ENCODE measurements around the gene LIPT2. TPM values are rescaled to one million over a fixed set of nuclear protein-coding genes. Genes with fewer than 3 reads are reported as not detected.

LIPT2 gene
- total and polyA plus RNA-seq, 4 donors = 2.3 to 7.9 (median 5.9) TPM

- 12% methylated on average over 1 of the region's 1 CpG for WGBS
- Histone ChIP-seq H3K36me3 (ENCODE audit: control insufficient read depth in 4 of 4, insufficient read depth in 3 of 4, low read depth in 1 of 4, low read length in 3 of 4) (no peaks in the 10 kb centered on the region), H3K27ac (ENCODE audit: low read depth in 1 of 2, low read length in 2 of 2) (no peak overlapping the region), H3K9ac (ENCODE audit: low read depth in 1 of 2, low read length in 2 of 2) (no peak overlapping the region), H3K4me1 (ENCODE audit: control insufficient read depth in 4 of 4, insufficient read depth in 4 of 4, low read length in 3 of 4) (peaks cover 0 to 2% (median 0%) of the 10 kb centered on the region in 4 donors), H3K9me3 (ENCODE audit: control insufficient read depth in 4 of 4, low read length in 3 of 4) (no peaks in the 10 kb centered on the region), H3K4me3 (ENCODE audit: low read depth in 1 of 3, low read length in 3 of 3) (no peak overlapping the region), H3K27me3 (ENCODE audit: control insufficient read depth in 4 of 4, insufficient read depth in 4 of 4, low read length in 3 of 4) (no peaks in the 10 kb centered on the region)
- TF ChIP-seq YY1 (IDR thresholded peaks at IDR 0.05) = no peak
- no peak for TF ChIP-seq FOXA1 (IDR thresholded peaks at IDR 0.05)
- no peak for TF ChIP-seq GABPA (IDR thresholded peaks at IDR 0.05 in 1 of 2, conservative IDR thresholded peaks at IDR 0.05 in 1 of 2)
- TF ChIP-seq RAD21 (IDR thresholded peaks at IDR 0.05) = no peak
- TF ChIP-seq HNF4G (IDR thresholded peaks at IDR 0.05) = no peak
- no peak for TF ChIP-seq FOXA2 (IDR thresholded peaks at IDR 0.05)
- TF ChIP-seq REST (IDR thresholded peaks at IDR 0.05) = no peak
- DNase-seq (ENCODE audit: low spot score) = no peak
Measured at GRCh38 chr11:74474316-74474715, 19.2 kb downstream of the LIPT2 start.

- DNase-seq (ENCODE audit: low spot score) = no peak
- Histone ChIP-seq H3K27ac (ENCODE audit: low read depth in 1 of 2, low read length in 2 of 2) (no peak overlapping the region), H3K4me1 (ENCODE audit: control insufficient read depth in 4 of 4, insufficient read depth in 4 of 4, low read length in 3 of 4) (no peaks in the 10 kb centered on the region), H3K4me3 (ENCODE audit: low read depth in 1 of 3, low read length in 3 of 3) (no peak overlapping the region), H3K27me3 (ENCODE audit: control insufficient read depth in 4 of 4, insufficient read depth in 4 of 4, low read length in 3 of 4) (no peaks in the 10 kb centered on the region), H3K9me3 (ENCODE audit: control insufficient read depth in 4 of 4, low read length in 3 of 4) (no peaks in the 10 kb centered on the region), H3K9ac (ENCODE audit: low read depth in 1 of 2, low read length in 2 of 2) (no peak overlapping the region), H3K36me3 (ENCODE audit: control insufficient read depth in 4 of 4, insufficient read depth in 3 of 4, low read depth in 1 of 4, low read length in 3 of 4) (no peaks in the 10 kb centered on the region)
- no peak for TF ChIP-seq NR2F2 (IDR thresholded peaks at IDR 0.05)
- 74% methylated on average over 10 of the region's 10 CpGs for WGBS
Measured at GRCh38 chr11:74473382-74474173, 19.9 kb downstream of the LIPT2 start.

GRCh38 chr11:74471668-74472429 is 21.7 kb downstream of the LIPT2 start:
- 80% methylated on average over 5 of the region's 5 CpGs for WGBS
- no peak overlapping the region for H3K4me3 ChIP-seq (ENCODE audit: low read depth in 1 of 3, low read length in 3 of 3)

More at GRCh38 chr11:74471668-74472429, 21.7 kb downstream of the LIPT2 start:
- H3K36me3 ChIP-seq (ENCODE audit: control insufficient read depth in 4 of 4, insufficient read depth in 3 of 4, low read depth in 1 of 4, low read length in 3 of 4) = no peaks in the 10 kb centered on the region
- H3K27me3 ChIP-seq (ENCODE audit: control insufficient read depth in 4 of 4, insufficient read depth in 4 of 4, low read length in 3 of 4) = no peaks in the 10 kb centered on the region
- DNase-seq (ENCODE audit: low spot score) = no peak
- H3K9me3 ChIP-seq (ENCODE audit: control insufficient read depth in 4 of 4, low read length in 3 of 4) = no peaks in the 10 kb centered on the region
- H3K4me1 ChIP-seq (ENCODE audit: control insufficient read depth in 4 of 4, insufficient read depth in 4 of 4, low read length in 3 of 4) = peaks cover 0 to 7% (median under 1%) of the 10 kb centered on the region in 4 donors
- TF ChIP-seq ZBTB33 (IDR thresholded peaks at IDR 0.05) = no peak
- no peak for TF ChIP-seq RAD21 (IDR thresholded peaks at IDR 0.05)
- TF ChIP-seq HNF4G (IDR thresholded peaks at IDR 0.05) = no peak
- TF ChIP-seq GABPA (IDR thresholded peaks at IDR 0.05 in 1 of 2, conservative IDR thresholded peaks at IDR 0.05 in 1 of 2) = no peak
- TF ChIP-seq NR2F2 (IDR thresholded peaks at IDR 0.05) = no peak
- TF ChIP-seq EGR1 (IDR thresholded peaks at IDR 0.05; ENCODE audit: low read depth in 2 of 2) = no peak
- no peak for TF ChIP-seq MAX (IDR thresholded peaks at IDR 0.05)
- no peak for TF ChIP-seq SP1 (IDR thresholded peaks at IDR 0.05)
- no peak for TF ChIP-seq CTCF (IDR thresholded peaks at IDR 0.05; ENCODE audit: low read depth, low read length, missing input control)
- TF ChIP-seq FOXA1 (IDR thresholded peaks at IDR 0.05) = no peak
- TF ChIP-seq HNF4A (conservative IDR thresholded peaks at IDR 0.05) = no peak
- TF ChIP-seq JUND (IDR thresholded peaks at IDR 0.05) = no peak
- no peak overlapping the region for H3K27ac ChIP-seq (ENCODE audit: low read depth in 1 of 2, low read length in 2 of 2)
- no peak overlapping the region for H3K9ac ChIP-seq (ENCODE audit: low read depth in 1 of 2, low read length in 2 of 2)
